CD4-positive, alpha-beta T cell treated with Interleukin-4 for 4 hours (primary cell): Measurements from ENCODE around the gene ALOX12B.
"Not testable (repeated sequence)": the region's sequence is repeated elsewhere in the genome, so short reads cannot be mapped to it uniquely, and the experiment has no call there.

ENCODE experiments used
- DNase-seq: peaks from one replicate; pipeline ENCODE4 v3.0.0-alpha.2; 2020

ALOX12B gene

DNA sequence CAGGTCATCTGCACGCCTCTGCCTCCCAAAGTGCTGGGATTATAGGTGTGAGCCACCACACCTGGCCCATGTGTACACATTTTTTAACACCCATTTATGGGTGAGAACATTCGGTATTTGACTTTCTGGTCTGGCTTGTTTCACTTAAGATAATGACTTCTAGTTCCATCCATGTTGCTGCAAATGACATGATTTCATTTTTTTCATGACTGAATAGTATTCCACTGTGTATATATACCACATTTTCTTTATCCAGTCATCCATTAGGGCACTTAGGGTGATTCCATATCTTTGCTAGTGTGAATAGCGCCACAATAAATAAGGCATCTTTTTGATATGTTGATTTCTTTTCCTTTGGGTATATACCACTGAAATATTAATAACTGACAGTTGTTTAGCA lies 5.6 kb downstream of the ALOX12B start:
- DNase-seq = no peak

DNA sequence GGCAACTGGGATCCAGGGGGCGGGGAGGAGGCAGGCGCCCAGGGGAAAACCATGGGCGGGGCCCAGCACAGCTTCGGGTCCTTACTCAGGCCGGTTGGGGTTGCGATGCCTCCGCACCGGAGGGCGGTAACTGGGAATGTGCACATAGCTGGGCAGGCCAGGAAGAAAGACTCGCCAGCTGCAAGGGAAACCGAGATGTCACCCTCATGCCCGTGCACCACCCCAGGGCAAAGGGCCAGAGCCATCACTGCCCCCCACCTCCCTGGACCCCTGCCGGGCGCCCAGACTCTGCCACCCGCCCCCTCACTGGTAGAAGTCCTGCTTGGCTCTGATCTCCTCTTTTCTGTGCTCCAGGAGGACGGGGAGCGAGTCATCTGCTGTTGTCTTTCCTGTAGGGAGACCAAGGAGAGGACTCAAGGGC lies 6.7 kb downstream of the ALOX12B start:
- DNase-seq = no peak

DNA sequence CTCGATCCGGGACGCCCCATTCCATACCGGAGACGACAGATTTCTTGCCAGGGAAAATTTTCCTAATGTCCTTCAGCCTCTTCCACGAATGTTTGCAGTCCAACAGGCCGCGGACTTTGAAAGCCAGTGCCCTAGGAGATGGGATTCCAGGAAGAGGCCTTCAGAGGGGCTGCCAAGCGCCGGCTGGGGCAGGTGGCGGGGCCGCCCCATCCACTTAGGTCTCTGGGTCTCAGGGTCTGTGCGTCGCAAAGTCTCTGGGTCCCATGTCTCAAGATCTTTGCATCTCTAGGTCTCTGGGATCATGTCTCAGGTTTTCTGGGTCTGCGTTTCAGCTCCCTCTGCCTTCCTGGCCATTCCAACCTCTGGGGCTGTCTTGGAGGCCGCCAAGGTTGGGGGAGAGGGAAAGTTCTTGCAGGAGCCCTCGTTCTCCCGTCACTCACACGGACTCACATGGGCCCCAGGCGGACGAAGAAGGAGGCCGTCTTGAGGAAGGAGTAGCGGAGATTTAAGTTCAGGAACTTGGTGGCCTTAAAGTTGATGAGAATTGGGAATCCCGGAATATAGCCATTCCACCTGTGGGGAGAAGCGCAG lies 7.2 kb downstream of the ALOX12B start:
- no peak for DNase-seq

DNA sequence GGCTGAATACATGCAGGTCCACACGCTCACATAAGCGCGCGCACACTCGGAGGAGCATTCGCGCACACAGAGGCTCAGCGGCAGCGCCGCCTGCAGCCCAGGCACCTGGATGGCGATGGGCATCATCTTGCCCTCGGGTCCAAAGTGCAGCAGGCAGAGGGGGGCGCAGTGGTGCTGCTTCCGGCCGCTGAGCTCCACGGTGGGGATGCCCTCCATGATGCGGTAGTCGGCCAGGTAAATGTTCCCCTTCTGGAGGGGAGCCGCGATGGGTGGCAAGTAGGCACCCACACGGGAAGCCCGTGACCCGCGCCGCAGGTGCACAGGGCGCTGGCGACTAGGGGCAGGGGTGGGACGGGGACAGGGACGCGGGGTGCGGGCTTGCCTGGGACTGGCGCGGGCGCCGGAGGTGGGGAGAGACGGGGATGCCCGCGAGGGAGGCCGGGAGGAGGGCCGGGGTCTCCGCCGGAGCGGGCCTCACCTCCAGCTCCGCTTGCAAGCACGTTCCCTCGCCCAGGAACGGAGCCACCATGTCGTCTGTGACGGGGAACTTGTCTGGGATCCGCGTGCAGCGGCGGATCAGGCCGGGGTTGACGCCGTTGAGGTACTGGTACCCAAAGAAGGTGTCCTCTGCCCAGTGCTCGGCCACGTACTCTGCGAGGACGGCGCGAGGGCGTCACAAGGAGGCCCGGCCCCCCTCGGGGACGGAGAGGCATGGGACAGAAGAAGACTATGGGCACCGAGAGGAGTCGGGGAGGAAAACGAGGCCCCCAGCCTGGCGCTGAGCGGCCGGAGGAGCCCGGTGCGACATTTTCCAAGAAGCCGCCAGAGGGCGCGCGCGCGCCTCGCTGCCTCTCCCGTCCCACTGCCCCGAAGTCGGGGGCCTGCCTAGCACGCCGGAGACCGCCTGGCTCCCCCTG lies 8.0 kb downstream of the ALOX12B start:
- peak; percentile 78 for DNase-seq

DNA sequence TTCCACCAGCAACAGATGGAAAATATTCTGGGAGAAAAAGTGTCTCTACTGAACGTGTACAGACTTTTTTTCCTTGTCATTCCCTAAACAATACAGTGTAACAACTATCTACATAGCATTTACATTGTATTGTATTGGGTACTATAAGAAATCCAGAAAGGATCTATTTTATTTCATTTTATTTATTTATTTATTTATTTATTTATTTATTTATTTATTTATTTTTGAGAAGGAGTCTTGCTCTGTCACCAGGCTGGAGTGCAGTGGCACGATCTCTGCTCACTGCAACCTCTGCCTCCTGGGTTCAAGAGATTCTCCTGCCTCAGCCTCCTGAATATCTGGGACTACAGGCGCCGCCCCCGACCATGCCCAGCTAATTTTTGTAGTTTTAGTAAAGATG lies 9.6 kb downstream of the ALOX12B start:
- DNase-seq = not testable (repeated sequence)

DNA sequence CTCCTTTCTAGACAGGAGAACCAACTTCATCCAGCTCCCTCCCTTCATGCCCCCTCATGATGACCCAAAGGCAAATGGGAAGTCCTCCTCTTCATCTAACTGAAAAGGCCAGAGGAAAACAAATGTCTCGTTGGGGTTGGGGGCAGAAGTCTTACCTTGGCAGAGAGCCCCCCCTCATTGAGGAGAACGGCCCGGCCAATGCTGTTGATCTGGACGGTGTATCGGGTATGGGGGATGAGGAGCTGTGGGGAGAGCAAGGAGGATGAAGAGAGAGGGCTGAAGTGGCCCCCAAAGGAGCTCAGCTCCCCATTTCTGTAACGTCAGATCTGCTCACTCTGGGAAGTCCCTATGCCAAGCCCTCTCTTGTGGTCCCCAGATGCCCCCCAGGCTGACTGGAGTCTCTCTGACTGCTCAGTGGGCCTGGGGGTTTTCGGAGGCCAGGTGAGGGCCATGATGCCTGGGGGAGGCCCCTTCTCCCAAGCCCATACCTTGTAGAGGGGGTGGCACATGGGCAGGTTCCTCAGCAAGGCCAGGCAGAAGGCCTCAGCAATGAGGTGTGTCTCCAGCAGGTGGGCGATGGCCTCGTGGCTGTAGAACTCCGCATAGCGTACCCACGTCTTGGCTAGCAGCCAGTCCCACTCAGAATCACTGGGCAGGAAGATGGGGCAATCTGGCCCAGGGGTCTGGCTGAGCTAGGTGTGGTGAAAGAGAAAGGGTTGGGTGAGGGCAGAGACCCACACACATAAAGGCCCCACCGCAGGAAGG lies 10.8 kb downstream of the ALOX12B start:
- DNase-seq = no peak

DNA sequence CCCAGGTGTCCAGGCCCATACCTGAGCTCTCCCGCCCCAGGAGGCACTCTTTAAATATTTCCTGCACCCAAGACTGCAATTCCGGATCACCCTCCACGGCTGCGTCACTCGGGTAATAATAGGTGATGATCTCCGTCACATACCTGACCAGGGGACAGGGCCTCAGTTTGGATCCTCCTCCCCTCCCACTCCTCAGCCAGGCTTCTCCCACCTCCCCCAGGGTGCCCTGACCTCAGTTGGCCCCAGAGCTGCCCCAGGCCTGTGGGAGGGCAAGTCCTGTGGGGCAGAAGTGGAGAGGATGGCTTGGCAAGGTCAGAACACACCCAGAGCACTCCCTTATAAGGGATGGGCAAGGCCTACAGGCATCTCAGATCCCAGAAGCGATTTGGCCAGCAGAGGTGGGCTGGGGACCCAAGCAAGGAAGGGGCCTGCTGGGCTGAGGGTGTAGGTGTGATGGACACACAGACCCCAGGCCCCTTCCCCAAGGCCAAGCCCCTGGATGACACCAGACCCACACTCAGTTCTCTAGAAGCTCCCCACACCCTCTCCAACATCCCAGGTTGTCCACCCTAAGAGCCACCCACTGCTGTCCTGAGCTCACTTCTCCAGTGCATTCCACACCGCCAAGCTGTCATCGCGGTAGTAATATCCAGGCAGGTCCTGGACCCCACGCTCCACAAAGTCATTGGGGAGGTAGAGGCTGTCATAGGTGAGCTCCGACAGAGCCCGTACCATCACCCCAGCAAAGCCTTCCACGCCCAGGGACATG lies 11.8 kb downstream of the ALOX12B start:
- DNase-seq = no peak

DNA sequence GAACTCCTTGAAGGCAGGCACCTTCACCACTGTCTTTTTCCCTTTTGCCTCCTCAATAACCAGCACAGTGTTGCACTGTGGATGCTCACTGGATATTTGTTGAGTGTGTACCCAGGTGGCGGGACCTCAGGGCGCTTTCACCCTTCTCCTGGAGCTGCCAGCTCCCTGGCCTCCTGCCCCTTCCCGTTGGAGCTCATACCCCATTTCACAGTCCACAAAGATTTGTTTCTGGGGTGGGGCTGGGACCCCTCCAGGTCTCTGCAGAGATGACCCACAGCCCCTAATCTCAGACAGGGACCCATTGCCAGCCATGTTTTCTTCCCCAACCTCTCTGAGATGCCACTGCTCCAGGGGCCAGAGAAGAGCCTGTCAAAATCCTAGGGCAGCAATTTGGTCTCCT lies 12.4 kb downstream of the ALOX12B start:
- DNase-seq = no peak

DNA sequence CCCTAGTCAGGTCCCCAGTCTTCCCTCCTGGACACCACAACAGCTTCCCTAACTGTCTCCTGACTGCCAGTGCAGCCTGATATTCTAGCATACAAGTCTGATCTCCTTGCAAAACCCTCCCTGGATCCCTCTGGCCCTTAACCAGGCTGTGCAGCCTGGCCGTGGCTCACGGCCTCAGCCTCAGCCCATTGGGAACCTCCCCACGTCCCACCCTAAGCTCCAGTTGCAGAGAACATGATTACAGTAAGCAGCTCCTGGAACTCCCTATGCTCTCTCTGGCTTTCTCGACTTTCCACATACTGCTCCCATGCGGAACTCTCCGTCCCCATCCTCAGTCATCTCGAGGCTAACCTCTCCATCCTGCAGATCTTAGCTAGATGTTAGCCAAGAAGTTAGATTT lies 13.0 kb downstream of the ALOX12B start:
- DNase-seq = no peak

DNA sequence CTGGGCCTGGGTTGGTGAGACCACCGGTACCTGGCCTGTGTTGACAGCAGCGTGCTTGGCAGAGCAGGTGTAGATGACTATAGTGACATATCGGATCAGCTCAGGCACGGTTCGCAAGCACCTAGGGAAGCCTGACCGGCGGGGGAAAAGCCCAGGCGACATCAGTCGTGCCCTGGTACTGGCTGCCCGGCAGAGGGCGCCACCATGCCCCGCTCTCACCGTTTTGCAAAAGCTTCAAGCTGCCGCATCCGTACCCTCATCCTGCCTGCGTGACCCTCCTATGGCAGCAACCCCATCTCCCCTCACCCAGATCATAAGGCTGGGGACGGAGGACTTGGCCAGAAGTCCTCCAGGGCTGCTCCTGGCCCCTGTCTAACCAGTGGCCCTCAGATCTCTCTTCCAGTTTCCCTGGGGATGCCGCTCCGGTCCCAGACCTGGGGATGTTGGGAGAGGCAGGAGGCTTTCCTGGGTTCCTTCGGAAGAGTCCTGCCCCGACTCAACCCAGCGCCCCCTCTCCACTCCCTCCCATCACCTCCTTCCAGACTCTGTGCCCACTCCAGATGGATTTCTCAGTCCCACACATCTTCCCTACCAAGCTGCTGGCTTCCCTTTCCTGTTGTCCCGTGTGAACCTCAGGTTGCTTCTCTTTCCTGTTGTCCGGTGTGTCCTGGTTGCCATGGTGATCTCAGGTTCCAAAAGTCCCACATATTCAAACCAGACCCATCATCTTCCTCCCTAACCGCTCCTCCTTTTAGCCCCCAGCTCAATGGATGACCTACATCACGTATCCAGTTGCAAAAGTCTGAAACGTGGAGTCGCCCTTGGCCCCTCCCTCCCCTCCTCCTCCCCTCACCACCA lies 13.7 kb downstream of the ALOX12B start:
- DNase-seq = peak; percentile 81

DNA sequence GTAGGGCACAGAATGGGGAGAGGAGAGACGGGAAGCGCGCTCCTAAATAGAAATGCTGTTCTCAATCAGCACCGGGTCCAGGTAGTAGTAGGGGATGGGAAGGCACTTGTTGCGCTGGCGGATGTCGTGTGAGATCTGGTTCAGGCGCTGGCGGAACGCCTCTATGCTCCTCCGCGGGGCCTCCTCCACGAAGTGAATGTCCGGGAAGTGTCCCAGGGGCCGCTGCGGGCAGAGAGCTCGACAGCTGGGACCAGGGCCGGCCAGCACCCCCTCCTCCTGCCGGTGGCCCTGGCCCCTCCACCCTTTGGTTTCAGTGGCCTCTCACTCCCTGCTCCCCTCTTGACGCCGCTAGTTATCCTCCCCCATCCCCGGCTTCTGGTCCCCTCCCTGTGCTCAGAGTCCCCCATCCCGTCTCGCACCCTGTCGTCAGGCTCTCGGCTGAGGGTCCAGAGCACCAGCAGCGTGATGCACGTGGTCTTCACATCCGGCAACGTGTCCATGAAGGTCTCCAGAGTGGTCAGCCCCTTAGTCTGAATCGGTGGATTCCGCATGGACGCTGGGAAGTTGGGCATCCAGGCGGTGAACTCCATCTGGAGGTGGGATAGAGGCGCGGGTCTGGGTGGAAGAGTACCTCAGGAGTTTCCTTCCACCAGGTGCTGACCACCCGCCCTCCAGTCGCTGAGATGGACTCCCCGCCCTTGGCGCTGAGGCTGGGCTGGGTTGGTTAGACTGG lies 14.6 kb downstream of the ALOX12B start:
- peak; percentile 11 for DNase-seq

DNA sequence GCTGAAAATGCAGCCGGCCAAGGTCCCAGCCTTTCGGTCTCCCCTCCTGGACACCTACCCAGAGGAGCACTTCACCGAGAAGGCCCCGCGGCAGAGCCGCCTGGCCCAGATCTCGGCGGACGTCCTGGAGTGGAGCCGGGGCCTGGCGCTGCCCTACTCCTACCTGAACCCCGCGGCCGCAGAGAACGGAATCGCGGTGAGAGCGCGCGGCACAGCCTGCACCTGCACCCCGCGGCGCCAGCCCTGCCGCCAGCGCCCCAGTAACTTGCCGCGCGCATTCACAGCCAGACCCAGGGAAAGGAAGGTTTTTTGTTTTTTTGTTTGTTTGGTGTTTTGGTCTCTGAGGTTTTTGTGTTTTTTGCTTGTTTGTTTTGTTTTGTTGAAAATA lies 15.2 kb downstream of the ALOX12B start:
- no peak for DNase-seq

DNA sequence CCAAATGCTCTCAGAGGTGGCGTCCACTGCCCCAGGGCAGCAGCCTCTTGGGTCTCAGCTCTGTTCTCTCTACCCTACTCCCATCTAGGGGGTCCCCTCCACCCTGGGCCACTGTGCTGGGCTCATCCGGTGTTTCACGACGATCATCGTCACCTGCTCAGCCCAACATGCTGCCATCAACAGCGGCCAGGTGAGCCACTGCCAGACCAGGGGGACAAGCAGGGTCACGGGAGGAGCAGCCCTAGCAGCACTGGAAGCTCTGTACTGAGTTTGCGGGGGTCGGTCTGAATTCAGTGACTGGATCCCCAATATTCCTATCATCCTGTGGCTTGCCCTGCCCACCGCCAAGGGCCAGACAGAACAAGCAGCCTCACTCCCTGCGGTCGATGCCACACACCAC lies 16.0 kb downstream of the ALOX12B start:
- DNase-seq = no peak

DNA sequence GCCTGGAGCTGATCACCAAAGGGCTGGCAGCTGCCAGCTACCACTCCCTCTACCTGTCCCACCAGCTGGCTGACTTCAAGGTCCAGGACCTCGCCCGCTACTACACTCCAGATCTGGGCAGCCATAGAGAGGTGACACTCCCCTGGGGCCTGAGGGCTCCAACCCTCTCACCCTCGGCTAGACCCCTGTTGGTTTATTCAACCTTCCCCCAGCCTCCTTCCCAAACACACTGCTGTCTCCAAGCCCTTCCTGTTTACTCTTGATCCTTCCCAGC lies 18.0 kb downstream of the ALOX12B start:
- DNase-seq = no peak

DNA sequence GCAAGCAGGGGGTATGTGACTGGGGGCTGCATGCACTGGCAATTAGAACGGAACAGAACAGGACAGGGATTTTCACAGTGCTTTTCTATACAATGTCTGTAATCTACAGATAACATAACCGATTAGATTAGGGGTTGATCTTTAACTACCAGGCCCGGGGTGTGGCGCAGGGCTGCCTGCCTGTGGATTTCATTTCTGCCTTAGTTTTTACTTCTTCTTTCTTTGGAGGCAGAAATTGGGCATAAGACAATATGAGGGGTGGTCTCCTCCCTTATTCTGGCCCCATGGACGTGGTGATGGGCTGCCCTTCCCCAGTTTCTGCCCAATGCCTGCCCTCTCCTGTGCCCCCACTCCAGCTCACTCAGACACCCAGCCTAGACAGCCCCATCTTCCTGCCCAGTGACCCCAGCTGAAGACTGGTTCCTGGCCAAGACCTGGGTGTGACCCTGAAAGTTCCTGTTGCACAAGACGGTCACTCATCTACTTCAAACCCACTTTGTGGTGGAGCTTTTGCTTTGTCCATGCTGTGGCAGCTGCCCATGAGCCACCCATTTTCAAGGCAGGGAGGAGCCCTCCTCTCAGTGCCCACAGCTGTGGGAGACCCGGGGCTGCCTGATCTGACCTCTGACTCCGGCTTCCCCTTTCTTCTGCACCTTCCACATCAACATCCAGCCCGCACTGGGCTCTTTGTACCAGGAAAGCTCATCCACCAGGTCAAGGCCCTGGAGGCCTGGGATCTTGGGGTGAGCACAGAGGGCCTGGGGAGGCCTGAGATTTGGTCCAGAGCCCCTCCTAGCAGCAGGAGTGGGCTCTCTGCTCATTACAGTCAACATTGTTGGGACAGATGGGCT lies 18.6 kb downstream of the ALOX12B start:
- no peak for DNase-seq

DNA sequence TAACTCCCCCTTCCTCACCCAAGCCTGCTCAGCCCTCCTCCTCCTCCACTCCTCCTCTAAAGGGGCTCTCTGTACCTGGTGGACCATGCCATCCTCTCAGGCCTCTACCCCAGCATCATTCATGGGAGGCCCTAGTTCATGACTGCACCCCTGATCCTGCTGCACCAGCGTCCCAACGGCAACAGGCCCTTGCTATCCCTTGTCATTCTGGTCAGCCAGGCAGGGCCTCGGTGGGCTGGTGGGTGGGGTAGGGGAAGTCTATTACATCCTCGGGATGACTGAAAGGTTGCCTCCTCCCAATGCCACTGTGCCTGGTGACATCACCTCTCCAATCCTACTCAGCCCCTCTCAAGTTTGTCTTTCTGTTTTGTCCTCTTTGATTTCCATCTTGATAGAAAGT lies 19.7 kb downstream of the ALOX12B start:
- DNase-seq = no peak

DNA sequence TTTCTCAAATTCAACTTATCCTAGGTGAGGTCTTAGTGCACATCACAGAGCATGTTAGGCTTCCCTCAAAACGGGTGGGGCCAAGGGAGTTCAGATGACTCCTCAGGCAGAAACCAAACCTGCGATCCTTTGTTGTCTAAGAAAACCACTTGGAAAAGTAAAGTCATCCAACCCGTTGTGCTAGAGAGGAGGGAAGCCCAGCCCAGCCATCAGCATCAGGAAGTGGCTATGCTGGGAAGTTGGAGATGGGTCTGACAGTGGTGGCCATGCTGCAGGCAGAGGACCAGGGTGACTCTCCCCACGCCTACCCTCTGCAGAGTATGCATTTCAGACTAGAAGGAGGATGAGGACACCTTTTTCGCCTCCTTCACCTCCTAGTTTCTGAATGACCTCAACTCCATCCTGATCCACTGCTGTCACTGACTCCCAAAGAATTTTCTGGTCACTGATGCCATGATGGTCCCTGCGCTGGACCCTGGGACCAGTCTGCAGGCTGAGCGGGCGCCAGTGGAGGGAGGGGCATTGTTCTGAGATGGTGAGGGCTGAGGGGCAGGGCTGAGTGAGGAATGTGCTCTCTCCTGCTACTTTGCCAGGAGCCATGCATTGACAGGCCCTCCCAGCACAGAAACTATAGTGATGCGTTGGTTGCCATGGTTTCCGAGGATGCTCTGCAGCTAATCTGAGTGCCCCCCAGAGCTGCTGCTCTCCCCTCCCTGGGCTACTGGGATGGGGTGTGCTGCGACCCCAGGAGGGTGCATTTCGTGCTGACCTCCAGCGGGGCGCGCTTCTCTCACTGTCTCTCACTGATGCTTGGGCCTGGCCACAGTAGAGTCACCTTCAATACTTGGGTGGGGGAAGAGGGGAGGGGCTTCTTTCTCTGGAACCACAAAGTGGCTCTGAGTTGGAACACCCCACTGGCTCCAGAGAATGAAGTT lies 20.4 kb downstream of the ALOX12B start:
- DNase-seq = no peak

DNA sequence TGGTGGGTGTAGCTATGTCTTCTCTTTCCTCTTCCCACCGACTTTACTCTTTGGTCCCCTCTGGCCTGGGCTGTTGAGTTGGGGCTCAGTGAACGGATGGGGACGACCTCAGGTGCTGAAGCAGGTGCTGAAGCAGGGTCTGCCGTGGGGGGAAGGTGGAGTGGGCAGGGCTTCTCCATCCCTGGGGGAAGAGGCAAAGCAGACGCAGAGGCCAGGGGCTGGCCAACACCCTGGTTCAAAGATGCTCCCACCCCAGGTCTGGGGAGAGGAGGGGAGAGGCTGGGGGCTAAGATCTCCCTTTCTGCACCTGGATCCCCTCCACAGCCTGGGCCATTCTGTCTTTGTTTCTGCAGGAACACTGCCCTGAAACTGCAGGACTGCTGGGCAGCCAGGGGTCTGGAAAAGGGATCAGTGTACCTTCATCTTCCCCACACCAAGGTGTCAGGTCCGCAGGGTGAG lies 22.9 kb downstream of the ALOX12B start:
- no peak for DNase-seq
